HG02938 (cell line): ENCODE data around the gene ZFP62.
"Not testable (repeated sequence)": the region's sequence is repeated elsewhere in the genome, so short reads cannot be mapped to it uniquely, and the experiment has no call there.

Experiments used
- ATAC-seq: cut with Tn5 transposase; IDR thresholded peaks from one replicate; pipeline ENCODE4 v1.9.1; 2021; ENCODE audit warnings: mild to moderate bottlenecking, moderate library complexity; ENCODE audit not compliant: unreplicated experiment

The ZFP62 gene

DNA sequence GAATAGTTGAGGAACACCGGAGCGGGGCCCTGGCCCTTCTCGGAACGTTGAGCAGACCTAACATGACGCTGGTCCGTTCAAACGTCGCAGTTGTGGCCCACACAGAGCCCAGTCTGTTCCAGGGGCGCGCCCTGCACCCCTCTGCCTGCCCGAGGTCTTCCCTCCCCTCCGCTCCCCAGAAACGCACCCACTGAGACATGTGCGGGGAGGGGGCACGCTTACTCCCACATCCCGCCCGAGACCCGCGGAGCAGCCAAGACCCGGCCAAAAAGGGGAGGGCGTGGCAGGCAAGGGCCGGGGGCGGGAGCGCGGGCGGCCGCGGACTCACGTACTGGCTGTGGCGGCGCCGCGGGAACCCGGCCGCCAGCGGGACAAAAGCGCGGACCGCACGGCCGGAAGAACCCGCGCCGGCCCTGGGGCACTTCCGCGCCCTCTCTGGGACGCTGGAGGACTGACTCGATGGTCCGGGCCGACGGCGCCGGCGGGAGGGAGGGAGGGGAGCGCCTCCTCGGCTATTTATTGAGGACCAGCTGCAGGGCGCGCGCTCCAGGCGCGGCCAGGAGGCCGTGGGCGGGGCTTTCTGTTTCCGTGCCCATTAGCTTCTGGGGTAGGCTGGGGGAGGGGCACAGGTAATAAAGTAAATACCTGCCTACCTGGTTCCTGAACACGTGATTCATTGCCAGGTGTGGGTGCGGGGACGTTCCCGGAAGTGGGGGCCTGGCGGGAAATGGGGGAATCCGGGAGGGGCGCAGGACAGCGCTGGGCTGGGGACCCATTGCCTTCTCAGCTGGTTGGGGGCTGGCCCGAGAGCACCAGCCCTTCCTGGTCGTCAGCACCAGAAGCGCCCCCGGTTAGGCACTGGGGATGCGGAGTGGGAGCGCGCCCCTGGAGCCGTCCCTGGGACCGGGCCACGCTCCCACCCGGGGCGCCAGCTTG, at the start of gene ZFP62:
ZFP62 (minus strand) TSS at position 390 of the 936 bp plus-strand sequence; CDS start at position 333, 57 bp downstream.
- peak; percentile 82 for ATAC-seq

DNA sequence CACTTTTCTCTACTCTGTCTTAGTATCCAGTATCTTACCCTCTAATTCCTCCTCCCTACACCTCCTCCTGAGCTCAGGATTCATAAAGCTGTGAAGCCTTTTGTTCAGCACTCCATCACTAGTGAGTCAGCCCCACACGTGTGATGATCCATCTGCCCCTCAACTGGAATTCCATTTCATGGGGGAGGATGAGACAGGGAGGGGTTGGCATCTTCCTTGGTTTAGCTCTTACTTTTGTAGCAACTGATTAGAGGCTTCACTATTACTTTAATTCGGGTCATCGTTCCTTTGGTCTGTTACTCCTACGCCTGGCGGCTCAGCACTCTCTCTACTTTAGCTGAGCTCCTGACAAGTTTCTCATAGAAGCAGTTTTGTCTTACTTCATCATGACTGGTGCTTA, 49.7 kb upstream of the ZFP62 start:
- no peak for ATAC-seq

GRCh38 chr5:180910182-180910581, 49.1 kb upstream of the ZFP62 start:
- ATAC-seq, result no peak

DNA sequence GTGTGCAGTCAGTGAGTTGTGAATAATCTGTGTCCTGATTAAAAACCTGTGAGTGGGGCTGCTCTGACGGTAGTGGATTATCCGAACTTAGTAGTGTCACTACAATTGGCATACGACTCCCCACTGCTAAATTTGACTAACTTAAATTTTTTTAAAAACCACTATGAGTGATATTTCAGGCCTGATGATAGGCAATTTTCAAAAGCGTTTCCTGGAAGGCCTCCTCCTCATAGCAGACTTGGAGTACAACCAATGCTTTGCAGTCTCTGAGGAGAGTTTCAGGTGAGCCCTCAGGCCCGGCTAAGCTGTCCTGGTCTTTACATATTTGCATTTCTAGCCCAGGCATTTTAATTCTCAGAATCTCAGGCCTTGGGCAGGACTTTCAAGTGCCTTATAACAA, 48.7 kb upstream of the ZFP62 start:
- no peak for ATAC-seq

DNA sequence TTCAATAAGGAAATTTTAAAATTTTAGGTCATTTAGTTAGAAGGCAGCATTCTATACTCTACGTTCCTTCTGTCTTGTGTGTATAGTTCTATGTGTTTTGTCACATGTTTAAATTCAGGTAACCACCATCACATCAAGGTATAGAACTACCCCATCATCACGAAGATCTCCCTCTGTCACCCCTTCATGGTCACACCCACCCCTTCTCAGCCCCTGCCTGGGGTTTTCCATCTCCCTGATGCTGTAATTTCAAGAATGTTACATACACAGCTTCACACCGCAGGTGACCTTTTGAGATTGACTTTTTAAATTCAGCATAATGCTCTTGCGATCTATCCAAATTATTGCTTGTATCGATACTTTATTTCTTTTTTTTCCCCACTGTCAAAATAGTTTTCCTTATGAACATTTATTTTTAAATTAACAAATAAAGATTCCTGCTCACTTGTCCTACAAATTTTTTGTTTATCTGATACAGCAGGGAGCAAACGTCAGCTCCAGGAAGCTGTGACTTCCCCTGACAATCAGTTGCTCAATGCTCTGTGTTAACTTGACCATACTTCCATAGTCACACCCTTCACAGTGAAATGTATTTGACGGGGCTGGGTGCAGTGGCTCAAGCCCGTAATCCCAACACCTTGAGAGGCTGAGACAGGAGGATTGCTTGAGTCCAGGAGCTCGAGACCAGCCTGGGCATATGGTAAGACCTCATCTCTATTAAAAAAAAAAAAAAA, 48.1 kb upstream of the ZFP62 start:
- ATAC-seq, result no peak

DNA sequence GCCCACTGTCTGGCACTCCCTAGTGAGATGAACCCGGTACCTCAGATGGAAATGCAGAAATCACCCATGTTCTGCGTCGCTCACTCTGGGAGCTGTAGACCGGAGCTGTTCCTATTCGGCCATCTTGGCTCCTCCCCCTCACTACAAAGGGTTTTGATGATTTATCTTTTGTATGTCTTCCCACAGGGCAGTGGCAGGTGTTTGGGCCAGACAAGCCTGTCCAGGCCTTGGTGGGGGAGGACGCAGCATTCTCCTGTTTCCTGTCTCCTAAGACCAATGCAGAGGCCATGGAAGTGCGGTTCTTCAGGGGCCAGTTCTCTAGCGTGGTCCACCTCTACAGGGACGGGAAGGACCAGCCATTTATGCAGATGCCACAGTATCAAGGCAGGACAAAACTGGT, 47.3 kb upstream of the ZFP62 start:
- ATAC-seq, result no peak

DNA sequence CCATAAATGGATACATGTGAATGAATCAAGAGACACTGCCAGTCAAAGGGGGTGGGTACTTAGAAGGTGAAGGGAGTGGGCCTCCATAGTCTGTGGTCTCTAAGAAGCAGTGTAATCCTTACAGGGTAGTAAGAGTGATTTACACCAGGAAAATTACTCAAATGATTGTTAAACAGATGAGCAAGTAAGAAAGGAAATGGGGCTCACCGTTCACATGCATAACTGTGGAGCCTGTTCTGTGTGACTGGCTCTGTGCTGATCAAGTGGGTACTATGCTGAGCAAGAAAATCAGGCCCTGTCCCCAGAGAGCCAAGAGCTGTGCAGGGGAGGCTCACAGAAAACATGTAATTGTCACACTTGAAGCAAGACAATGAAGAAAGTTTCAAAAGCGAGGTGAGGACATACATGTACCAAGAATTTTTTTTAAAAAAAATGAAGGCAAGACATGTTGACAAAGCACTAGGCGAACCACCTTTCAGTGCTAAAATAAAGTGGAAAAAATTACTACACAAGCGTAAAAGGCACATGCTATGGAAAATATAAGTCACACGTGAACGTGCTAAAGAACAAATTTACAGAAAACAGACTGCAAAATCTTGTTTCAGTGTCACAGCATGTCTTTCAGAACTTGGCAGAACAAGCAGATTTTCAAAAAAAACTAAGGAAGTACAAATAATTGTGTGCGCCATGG, 40.4 kb upstream of the ZFP62 start:
- no peak for ATAC-seq

- ATAC-seq, result no peak
Measured at GRCh38 chr5:180900178-180900577, 39.1 kb upstream of the ZFP62 start.

- ATAC-seq, result no peak
Measured at GRCh38 chr5:180898621-180899246, 37.7 kb upstream of the ZFP62 start, which contains the start of gene BTNL8. Gene BTNL8 (plus strand): TSS chr5:180899159. CDS start chr5:180899311, 152 bp downstream.

DNA sequence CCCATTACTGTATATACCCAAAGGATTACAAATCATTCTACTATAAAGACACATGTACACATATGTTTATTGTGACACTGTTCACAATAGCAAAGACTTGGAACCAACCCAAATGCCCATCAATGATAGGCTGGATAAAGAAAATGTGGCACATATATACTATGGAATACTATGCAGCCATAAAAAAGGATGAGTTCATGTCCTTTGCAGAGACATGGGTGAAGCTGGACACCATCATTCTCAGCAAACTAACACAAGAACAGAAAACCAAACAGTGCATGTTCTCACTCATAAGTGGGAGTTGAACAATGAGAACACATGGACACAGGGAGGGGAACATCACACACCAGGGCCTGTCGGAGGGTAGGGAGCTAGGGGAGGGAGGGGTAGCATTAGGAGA, 34.3 kb upstream of the ZFP62 start:
- not testable (repeated sequence) for ATAC-seq

DNA sequence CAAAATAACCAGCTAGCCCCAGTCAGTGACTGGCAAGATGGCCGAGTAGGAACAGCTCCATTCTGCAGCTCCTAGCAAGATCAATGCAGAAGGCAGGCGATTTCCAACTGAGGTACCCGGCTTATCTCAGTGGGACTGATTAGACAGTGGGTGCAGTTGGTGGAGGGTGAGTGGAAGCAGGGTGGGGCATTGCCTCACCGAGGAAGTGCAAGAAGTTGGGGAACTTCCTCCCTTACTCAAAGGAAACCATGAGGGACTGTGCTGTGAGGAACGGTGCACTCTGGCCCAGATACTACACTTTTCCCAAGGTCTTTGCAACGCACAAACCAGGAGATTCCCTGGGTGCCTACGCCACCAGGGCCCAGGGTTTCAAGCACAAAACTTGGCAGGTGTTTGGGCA, 28.3 kb upstream of the ZFP62 start:
- ATAC-seq, result no peak

GRCh38 chr5:180885845-180886529, 24.9 kb upstream of the ZFP62 start:
- not testable (repeated sequence) for ATAC-seq

DNA sequence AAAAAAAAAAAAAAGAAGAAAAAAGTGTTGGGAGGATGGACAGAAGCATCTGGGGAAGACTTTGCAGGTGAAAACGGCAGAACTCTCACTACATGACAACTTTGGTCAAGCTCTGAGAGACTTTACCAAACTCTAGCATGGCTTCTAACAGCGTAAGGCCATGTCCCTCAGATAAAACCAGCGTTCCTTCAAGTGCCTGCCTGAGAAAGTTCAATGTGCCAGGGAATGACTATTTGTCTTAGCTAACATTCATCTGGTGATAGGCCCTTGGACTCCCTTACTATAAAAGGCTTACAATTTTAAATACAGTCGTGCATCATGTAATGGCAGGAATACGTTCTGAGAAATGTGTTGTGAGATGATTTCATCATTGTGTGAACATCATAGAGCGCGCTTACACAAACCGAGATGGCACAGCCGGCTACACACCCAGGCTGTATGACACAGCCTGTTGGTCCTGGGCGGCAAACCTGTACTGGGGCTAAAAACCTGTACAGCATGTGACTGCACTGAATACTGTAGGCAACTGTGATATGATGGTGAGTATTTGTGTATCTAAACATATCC, 14.9 kb upstream of the ZFP62 start:
- no peak for ATAC-seq

DNA sequence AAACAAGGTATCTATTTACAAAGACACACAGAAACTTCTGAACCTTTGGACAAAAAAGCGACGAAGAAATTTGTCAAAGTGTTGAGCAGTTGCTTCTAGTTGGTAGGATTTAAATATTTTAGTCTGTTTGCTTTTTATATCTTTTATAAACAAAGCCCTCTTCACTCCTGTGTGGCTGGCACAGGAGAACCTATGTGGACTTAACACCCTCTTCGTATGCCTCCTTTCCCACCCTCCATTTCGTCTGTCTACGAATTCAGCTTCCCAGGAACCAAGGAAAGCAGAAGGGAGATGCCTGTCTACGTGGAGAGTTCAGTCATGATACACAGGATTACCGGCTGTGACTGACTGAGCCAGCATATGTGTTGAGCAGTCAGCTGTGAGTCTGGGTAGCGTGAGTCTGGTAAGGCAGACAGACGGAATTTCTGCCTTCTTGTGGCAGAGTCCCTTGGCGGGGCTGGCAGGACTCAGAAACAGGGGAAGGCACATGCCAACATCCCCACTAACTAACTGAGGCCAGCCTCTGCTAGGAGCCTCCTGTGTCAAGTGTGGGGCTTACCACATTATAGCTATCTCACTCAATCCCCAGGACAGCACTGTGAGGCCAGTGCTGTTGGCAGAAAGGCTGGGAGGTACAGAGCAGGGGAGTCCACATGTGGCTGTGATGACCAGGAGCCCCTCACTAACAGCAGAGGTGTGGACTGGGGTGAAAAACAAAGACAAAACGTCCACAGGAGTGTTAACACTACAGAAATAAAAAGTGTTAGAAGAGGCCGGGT, 13.9 kb upstream of the ZFP62 start:
- ATAC-seq, result no peak

DNA sequence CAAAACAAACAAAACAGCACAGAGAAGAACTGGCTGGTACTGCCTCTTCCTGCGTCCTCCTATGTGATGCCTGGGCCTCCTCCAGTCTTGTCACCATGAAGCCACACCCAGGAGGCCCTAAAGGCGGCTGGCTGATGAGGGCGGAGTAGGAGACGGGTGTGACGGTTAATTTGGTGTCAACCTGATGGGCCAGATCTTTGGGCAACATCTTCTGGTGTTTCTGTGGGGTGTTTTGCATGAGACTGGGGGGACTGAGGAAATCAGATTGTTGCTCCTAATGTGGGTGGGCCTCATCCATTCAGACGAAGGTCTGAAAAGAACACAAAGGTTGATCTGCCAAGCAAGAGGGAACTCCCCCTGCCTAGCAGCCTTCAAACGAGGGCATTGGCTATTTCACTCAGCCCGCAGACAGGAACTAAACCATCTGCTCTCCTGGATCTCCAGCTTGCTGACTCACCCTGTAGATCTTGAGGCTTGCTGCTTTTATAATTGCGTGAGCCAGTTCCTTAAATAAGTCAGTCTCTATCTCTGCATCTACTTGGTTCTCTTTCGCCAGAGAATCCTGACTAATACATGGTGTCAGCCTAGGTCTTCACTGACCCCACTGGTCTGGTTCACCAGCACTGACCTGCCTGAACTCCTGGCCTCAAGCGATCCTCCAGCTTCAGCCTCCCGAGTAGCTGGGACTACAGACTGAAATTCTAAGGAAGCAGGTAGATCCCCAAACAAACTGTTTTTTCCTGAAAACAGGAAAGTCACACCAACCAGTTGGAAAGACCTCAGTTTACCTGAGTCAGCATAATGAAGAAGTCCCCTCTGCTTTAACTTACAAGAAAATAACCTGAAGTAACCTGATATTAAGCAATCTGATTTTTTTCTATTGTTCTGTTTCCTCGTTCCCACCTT, 12.8 kb upstream of the ZFP62 start:
- no peak for ATAC-seq

DNA sequence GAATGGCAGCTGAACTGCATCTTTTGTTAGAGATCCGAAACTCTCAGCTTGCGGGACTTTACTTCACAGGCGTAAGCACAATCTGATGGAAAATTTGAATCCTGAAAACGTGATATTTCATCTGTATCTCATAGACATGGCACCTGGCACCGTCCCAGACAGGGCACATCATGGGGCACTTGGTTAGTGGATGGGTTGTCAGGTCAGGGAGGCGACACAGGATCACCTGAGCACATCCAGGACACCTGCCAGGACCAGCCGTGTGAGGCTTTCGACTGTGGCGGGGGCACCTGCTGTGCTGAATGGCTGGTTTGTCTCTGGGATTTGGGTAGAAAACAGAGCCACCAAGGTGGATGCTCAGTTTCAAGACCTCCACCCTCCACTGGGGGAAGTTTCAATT, 11.3 kb upstream of the ZFP62 start:
- no peak for ATAC-seq

- no peak for ATAC-seq
Measured at GRCh38 chr5:180870276-180871068, 9.4 kb upstream of the ZFP62 start.
